Measurements from ENCODE around the gene CCDC7. TPM values are rescaled to one million over a fixed set of nuclear protein-coding genes. Genes with fewer than 3 reads are reported as not detected.

The CCDC7 gene
- total RNA-seq, 1 donor from 2014 or later, result 22.8 TPM

DNA sequence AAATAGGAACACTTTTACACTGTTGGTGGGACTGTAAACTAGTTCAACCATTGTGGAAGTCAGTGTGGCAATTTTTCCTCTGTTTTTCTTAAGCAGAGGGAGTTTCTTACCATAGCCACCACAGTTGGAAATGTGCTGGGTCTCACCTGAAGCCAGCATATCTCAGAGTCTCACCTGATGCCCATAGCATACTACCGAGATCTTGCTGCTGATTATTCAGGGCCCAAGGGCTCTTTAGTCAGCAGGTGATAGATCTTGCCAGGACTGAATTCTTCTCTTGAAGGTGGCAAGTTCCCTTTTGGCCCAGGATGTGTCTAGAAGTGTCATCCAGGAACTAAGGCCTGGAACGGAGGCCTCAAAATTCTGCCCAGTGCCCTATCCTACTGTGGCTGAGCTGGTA is 215.4 kb downstream of the CCDC7 start:
- no peaks in the 10 kb centered on the region for H3K27me3 ChIP-seq (ENCODE audit: low read depth)
- DNase-seq, result no peak
- ATAC-seq, result no peak
- TF ChIP-seq, protein P1, sequence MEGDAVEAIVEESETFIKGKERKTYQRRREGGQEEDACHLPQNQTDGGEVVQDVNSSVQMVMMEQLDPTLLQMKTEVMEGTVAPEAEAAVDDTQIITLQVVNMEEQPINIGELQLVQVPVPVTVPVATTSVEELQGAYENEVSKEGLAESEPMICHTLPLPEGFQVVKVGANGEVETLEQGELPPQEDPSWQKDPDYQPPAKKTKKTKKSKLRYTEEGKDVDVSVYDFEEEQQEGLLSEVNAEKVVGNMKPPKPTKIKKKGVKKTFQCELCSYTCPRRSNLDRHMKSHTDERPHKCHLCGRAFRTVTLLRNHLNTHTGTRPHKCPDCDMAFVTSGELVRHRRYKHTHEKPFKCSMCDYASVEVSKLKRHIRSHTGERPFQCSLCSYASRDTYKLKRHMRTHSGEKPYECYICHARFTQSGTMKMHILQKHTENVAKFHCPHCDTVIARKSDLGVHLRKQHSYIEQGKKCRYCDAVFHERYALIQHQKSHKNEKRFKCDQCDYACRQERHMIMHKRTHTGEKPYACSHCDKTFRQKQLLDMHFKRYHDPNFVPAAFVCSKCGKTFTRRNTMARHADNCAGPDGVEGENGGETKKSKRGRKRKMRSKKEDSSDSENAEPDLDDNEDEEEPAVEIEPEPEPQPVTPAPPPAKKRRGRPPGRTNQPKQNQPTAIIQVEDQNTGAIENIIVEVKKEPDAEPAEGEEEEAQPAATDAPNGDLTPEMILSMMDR (IDR thresholded peaks at IDR 0.05), result no peak
- peaks cover 9% of the 10 kb centered on the region for H3K9me3 ChIP-seq
- H3K27ac ChIP-seq, result no peak overlapping the region
- H3K36me3 ChIP-seq, result no peaks in the 10 kb centered on the region
- intact Hi-C loops (cut with DNase I), result no loop called here
- H3K4me3 ChIP-seq, result no peak overlapping the region
- no peaks in the 10 kb centered on the region for H3K4me1 ChIP-seq

DNA sequence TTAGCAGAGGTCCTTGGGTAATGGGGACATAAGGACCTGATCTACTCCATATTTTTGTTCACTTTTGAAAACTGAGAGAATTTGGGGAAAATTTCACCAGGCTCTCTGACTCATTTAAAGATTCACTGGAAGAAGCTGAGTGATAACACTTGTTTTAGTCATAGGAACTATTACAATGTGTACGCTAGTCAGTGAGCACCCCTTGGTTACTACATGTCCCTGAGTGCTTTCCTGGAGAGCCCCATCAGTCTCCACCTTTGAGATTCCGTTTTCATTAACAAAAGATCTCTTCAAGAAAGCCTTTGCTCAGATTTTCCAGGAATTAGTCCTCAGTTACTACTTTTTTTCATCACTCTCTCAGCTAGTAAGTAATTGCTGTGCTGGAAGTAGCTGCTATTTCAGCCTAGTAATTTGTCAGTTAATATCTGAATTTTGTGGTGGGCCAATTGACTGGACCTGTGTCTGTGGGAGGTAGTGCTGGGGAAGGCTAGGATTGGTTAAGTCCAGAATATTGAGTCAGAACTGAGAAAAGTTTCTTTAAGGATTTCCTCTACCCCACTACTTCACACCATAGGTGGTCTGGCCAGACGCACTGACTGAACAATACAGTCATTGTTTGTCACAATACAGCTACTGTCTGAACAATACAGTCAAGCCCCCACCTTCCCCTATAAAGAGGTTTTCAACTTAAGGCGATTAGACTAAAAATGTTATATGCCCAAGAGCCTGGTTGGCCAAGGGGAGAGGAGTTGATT is 235.0 kb downstream of the CCDC7 start:
- TF ChIP-seq, protein P1 (IDR thresholded peaks at IDR 0.05), result no peak
- no peak overlapping the region for H3K4me3 ChIP-seq

DNA sequence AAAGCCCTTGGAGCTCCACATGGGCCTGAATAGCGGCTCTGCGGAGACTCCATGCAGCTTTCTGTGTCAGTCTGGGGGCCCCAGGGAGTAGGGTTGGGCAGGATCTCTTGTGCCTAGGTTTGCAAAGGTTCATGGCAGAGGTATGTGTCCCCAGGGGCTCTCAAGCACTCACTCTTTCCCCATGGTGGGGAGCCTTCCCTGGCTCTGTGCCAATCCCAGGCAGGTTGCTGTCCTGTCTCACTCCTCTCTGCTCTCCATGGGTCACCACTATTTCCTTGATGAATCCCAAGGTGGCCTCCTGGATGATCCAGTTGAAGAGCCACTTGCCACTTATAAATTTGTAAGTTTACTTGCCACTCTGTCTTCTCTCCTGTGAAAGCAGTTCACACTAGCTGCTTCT is 238.4 kb downstream of the CCDC7 start:
- no peak overlapping the region for H3K27ac ChIP-seq
- no peaks in the 10 kb centered on the region for H3K36me3 ChIP-seq
- H3K4me1 ChIP-seq, result no peaks in the 10 kb centered on the region
- DNase-seq (no peak), ATAC-seq (no peak)
- H3K9me3 ChIP-seq, result no peaks in the 10 kb centered on the region
- no peak overlapping the region for H3K4me3 ChIP-seq
- no peaks in the 10 kb centered on the region for H3K27me3 ChIP-seq (ENCODE audit: low read depth)
- intact Hi-C loops (cut with DNase I), result no loop called here
- TF ChIP-seq, protein P1 (IDR thresholded peaks at IDR 0.05), result no peak

More for the DNA sequence above, 235.0 kb downstream of the CCDC7 start:
- Histone ChIP-seq H3K9me3 (peaks cover 16% of the 10 kb centered on the region), H3K27ac (no peak overlapping the region), H3K27me3 (ENCODE audit: low read depth) (no peaks in the 10 kb centered on the region), H3K36me3 (no peaks in the 10 kb centered on the region), H3K4me1 (no peaks in the 10 kb centered on the region)
- no peak for ATAC-seq
- intact Hi-C loops (cut with DNase I), result no loop called here
- no peak for DNase-seq

DNA sequence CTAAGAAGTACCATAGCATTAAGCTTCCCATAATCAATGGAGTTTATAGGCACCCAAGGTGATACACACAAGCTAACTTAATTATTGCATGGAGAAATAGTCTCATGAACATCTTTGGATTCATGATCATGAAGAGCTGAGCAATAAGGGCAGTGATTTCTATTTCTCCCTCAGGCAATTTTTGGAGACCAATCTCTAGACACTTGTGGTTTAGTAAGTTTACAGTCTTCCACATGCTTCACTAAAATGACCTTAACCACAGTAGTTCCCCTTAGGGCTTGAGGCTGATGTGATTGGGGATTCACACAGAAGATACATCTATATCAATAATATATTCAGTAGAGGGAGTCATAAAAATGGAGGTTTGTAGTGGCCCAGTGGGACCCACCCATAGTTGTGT is 241.2 kb downstream of the CCDC7 start:
- ATAC-seq (no peak), DNase-seq (no peak)
- Histone ChIP-seq H3K27me3 (ENCODE audit: low read depth) (no peaks in the 10 kb centered on the region), H3K9me3 (no peaks in the 10 kb centered on the region), H3K4me1 (no peaks in the 10 kb centered on the region), H3K27ac (no peak overlapping the region), H3K36me3 (no peaks in the 10 kb centered on the region), H3K4me3 (no peak overlapping the region)
- intact Hi-C loops (cut with DNase I), result no loop called here
- TF ChIP-seq, protein P1 (IDR thresholded peaks at IDR 0.05), result no peak

DNA sequence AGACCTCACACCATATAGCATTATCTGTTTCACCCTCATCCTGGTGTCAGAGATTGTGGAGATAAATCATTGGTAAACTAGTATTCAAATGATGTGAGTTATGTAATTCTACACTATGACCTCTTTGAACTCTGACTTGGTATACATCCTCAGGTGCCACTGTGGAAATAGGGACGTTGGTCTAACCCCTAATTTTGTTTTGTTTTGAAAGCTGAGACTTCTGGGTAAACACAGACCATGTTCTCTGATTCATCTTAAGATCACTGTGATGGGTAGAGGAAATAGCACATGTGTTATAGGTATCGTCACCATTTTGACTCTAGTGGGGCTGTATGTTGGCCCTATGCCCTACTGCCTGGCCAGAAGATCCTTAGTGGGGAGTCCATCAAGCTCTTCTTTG is 241.6 kb downstream of the CCDC7 start:
- Histone ChIP-seq H3K4me3 (no peak overlapping the region), H3K27ac (no peak overlapping the region), H3K4me1 (no peaks in the 10 kb centered on the region), H3K36me3 (no peaks in the 10 kb centered on the region), H3K9me3 (no peaks in the 10 kb centered on the region), H3K27me3 (ENCODE audit: low read depth) (no peaks in the 10 kb centered on the region)
- intact Hi-C loops (cut with DNase I), result no loop called here
- DNase-seq (no peak), ATAC-seq (no peak)
- TF ChIP-seq, protein P1 (IDR thresholded peaks at IDR 0.05), result no peak
